ENCODE data around the gene PLEKHG4B. TPM values are rescaled to one million over a fixed set of nuclear protein-coding genes. Genes with fewer than 3 reads are reported as not detected.

The PLEKHG4B gene
- total RNA-seq, 1 donor from 2014 or later = 49.4 TPM

DNA sequence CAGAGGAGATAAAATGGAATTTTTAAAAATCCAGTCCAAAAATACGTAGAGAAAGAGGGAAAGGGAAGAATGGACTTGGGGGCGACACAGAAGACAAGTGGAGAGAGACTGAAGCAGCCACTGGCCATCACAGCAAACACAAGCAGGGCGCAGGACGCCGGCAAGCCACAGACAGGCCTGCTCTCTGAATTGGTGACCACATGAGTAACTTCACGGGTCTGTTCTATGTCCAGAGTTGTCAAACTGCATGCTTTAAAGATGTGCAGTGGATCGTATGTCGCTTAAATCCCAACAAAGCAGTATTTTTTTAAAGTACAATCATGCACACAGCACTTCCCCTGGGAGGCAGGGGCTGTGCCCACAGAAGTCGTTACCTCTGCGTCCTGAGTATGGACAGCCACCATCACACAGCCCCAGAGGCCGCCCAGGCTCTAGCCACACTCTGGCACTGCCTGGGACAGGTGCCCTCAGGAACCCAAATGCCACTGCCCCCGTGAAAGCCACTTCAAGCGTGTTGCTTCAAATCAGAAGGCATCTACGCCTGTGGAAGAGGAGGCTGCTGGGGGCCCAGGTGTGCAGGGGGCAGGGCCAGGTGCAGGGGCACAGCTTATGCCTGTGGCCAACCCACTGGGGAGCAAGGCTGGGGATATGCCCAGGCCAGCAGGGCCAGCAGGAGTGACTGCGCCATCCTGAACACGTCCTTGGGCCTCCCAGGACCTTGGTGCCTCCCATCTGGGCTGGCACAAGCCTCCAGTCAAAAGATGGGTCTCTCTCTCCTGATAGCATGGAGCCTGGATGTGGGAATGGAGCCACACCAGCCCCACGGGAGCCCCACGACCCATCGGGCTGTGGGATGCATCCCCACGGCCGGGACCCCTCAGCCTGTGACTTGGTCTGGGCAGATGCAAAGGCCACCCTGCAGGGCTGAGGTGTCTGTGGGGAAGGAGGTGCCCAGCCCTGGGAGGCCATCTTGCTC lies 93.4 kb downstream of the PLEKHG4B start:
- Mint-ChIP-seq H3K4me1 (ENCODE audit: low read depth, unreplicated experiment) (peaks cover 20% of the 10 kb centered on the region), H3K9me3 (ENCODE audit: unreplicated experiment) (peaks cover 5% of the 10 kb centered on the region), H3K27ac (ENCODE audit: unreplicated experiment) (peak overlapping the region; percentile 9), H3K36me3 (ENCODE audit: unreplicated experiment) (no peaks in the 10 kb centered on the region), H3K27me3 (ENCODE audit: unreplicated experiment) (peaks cover 6% of the 10 kb centered on the region), H3K4me3 (ENCODE audit: unreplicated experiment) (peak overlapping the region; percentile 20)
- TF ChIP-seq, protein P1, sequence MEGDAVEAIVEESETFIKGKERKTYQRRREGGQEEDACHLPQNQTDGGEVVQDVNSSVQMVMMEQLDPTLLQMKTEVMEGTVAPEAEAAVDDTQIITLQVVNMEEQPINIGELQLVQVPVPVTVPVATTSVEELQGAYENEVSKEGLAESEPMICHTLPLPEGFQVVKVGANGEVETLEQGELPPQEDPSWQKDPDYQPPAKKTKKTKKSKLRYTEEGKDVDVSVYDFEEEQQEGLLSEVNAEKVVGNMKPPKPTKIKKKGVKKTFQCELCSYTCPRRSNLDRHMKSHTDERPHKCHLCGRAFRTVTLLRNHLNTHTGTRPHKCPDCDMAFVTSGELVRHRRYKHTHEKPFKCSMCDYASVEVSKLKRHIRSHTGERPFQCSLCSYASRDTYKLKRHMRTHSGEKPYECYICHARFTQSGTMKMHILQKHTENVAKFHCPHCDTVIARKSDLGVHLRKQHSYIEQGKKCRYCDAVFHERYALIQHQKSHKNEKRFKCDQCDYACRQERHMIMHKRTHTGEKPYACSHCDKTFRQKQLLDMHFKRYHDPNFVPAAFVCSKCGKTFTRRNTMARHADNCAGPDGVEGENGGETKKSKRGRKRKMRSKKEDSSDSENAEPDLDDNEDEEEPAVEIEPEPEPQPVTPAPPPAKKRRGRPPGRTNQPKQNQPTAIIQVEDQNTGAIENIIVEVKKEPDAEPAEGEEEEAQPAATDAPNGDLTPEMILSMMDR (IDR thresholded peaks at IDR 0.05; ENCODE audit: partially characterized antibody, unreplicated experiment) = no peak
- DNase-seq = no peak

DNA sequence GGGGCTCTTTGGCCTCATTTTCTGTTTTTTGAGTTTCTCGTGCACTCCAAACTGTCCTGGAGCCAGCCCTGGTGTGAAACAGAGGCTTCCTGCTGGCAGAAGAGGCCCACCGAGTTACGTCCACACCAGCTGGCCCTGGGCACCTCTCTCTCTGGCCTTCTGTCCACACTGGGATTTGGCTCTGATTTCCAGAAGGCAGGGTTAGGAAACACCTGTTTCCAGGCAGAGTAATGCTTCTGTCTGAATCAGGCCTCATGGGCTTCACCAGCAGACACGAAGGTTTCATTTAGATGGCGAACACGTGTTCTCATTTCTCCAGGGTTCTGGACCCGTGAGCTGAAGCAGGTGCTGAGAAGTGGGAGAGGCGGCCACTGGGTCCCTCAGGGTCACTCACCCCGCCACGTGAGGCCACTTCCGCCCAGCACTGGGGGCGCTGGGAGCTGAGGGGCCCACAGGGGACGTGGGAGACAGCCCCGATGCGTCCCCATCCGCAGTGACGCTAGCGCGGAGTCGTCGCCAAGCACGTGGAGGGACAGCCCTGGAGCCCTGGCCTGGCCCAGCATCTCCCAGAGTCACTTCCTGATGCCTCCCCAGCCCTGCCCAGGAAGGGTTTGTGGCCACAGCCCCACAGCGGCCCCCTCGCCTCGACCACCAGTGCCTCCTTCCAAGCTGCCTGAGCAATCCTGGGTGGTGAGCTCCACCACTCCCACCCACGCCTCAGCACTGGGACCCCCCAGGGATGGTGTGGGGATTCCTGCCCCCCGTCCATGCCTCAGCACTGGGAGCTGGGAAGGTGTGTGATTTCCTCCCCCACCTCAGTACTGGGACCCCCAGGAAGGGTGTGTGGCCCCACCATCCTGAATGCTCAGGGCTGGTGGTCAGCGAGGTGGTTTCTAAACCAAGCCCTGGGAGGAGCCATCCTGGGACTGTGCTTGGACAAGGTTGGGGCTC lies 94.4 kb downstream of the PLEKHG4B start:
- TF ChIP-seq, protein P1 (IDR thresholded peaks at IDR 0.05; ENCODE audit: partially characterized antibody, unreplicated experiment) = no peak
- H3K9me3 Mint-ChIP-seq (ENCODE audit: unreplicated experiment) = peaks cover 5% of the 10 kb centered on the region
- DNase-seq = no peak
- H3K4me1 Mint-ChIP-seq (ENCODE audit: low read depth, unreplicated experiment) = peaks cover 22% of the 10 kb centered on the region
- H3K36me3 Mint-ChIP-seq (ENCODE audit: unreplicated experiment) = no peaks in the 10 kb centered on the region
- H3K27me3 Mint-ChIP-seq (ENCODE audit: unreplicated experiment) = peaks cover 6% of the 10 kb centered on the region
- H3K4me3 Mint-ChIP-seq (ENCODE audit: unreplicated experiment) = no peak overlapping the region
- H3K27ac Mint-ChIP-seq (ENCODE audit: unreplicated experiment) = no peak overlapping the region

DNA sequence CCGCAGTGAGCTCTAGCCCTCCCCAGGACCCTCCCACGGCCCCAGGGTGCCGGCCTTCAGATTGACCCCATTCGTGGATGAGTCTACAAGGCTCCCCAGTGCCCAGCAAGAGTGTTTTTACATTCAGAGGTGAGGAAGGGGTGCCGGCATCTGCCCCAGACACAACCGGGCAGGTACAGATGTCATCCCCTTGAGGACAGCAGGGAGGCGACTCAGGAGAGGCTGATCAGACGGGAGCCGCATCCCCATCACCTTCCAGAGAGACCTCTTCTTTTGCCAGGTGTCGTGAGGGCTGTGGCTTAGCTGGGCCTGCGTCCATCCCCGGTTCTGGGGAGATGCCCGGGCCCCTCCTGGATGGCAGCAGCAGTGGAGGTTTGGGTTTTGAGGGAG lies 95.1 kb downstream of the PLEKHG4B start:
- TF ChIP-seq, protein P1 (IDR thresholded peaks at IDR 0.05; ENCODE audit: partially characterized antibody, unreplicated experiment) = no peak
- H3K36me3 Mint-ChIP-seq (ENCODE audit: unreplicated experiment) = no peaks in the 10 kb centered on the region
- peaks cover 22% of the 10 kb centered on the region for H3K4me1 Mint-ChIP-seq (ENCODE audit: low read depth, unreplicated experiment)

DNA sequence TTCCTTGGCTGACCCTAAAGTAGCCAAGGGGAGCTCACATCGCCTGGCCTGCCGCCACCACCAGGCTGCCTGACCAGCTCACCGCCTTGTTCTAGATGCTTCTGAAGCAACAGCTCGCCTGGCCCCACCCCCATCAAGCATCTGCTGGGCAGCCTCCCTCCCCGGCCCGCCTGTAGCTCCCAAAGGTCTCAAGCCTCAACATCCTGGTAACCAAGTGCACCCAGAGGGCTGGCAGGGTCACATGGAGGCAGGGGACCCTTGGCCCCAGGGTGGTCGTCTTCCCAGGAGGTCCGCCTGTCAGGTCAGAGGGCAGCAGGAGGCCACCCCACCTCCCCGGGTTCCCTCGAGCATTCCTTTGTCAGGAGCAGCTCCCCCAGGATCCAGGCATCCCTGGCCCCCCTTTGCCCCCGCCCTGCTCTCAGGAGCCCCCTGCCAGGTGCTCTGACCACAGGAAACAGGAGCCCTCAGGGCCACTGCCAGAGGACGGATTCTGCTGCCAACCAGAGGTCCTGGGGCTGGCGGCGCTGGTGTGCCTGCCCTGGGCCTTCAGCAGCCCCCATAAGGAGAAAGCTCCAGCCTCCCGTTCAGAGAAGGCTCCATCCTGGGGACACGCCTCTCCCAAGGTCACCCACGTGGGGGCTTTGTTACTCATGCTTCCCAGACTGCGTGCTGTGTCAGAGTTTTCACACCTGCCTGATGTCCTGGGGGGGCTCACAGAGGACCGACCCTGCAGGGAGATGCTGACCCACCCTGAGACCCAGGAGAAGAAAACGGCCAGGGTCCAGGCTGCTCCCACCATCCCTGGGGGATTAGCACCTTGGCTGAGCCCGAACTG lies 95.9 kb downstream of the PLEKHG4B start:
- TF ChIP-seq, protein P1 (IDR thresholded peaks at IDR 0.05; ENCODE audit: partially characterized antibody, unreplicated experiment) = no peak
- Mint-ChIP-seq H3K4me3 (ENCODE audit: unreplicated experiment) (no peak overlapping the region), H3K4me1 (ENCODE audit: low read depth, unreplicated experiment) (peaks cover 22% of the 10 kb centered on the region)

More for the DNA sequence above, 95.1 kb downstream of the PLEKHG4B start:
- Mint-ChIP-seq H3K27ac (ENCODE audit: unreplicated experiment) (no peak overlapping the region), H3K9me3 (ENCODE audit: unreplicated experiment) (peaks cover 5% of the 10 kb centered on the region), H3K4me3 (ENCODE audit: unreplicated experiment) (no peak overlapping the region), H3K27me3 (ENCODE audit: unreplicated experiment) (peaks cover 6% of the 10 kb centered on the region)
- DNase-seq = no peak

More for the DNA sequence above, 95.9 kb downstream of the PLEKHG4B start:
- H3K36me3 Mint-ChIP-seq (ENCODE audit: unreplicated experiment) = no peaks in the 10 kb centered on the region
- no peak for DNase-seq
- peak overlapping the region; percentile 55 for H3K27ac Mint-ChIP-seq (ENCODE audit: unreplicated experiment)
- H3K27me3 Mint-ChIP-seq (ENCODE audit: unreplicated experiment) = peaks cover 6% of the 10 kb centered on the region
- H3K9me3 Mint-ChIP-seq (ENCODE audit: unreplicated experiment) = peaks cover 5% of the 10 kb centered on the region

All from glutamatergic neuron (in vitro differentiated cells).